K562 (cell line): Measurements from ENCODE around the gene EFR3B. TPM values are rescaled to one million over a fixed set of nuclear protein-coding genes. Genes with fewer than 3 reads are reported as not detected.

ENCODE experiments used
- ATAC-seq: fragments of 200-7000 bp; cut with Tn5 transposase; 3 replicates; pipeline ENCODE4 v1.9.1; 2020; ENCODE audit warnings: moderate library complexity
- BruUV-seq: library from RNA; stranded (reverse); fragments of 400-500 nt; replicated peaks from 2 replicates; lab custom pipeline; 2021; lab: Mats Ljungman, UMichigan
- CTCF ChIA-PET: fragments of 300-600 bp; formaldehyde crosslinking; extraction: SDS; loops from one replicate; lab custom pipeline; 2021; ENCODE audit warnings: low intra/inter-chr PET ratio; lab: Yijun Ruan, JAX
- POLR2A ChIA-PET: fragments of 300-600, 350-650 bp; sonication (Branson Sonifier 250); formaldehyde crosslinking; extraction: SDS; loops from one replicate; lab custom pipeline; 2021; ENCODE audit warnings: antibody characterized with exemption, inconsistent platforms; lab: Yijun Ruan, JAX
- DNase-seq, 4 experiments: peaks; one replicate each; pipeline versions ENCODE4 v3.0.0 to v3.0.0-alpha.2; 2011 to 2018; ENCODE audit warnings: low spot score in 3 of 4, mixed read lengths in 3 of 4; ENCODE audit errors: extremely low read depth in 1 of 4
- FAIRE-seq: peaks from 2 replicates; lab custom pipeline; 2011; peaks lifted over from hg19 to GRCh38; lab: Jason Lieb, UNC
- H2AFZ ChIP-seq: 2 replicates; pipeline ENCODE4 v1.6.0; 2011; ENCODE audit warnings: low read depth, low read length, control low read depth, inconsistent platforms
- H3K27ac ChIP-seq: fragments of 200-600 bp; 3 replicates; pipeline ENCODE4 v1.8.0; 2011; ENCODE audit warnings: low read depth, mild to moderate bottlenecking, control low read depth, inconsistent platforms, low read length, moderate library complexity, mixed read lengths; ENCODE audit errors: extremely low read depth
- H3K27me3 ChIP-seq, 2 experiments: fragments of 300-600 bp in 1 of 2; 2 replicates in 1 of 2; 3 replicates in 1 of 2; pipeline versions ENCODE4 v1.6.0 to v1.8.0; 2011; ENCODE audit warnings: inconsistent platforms in 2 of 2, low read length in 2 of 2, mild to moderate bottlenecking in 1 of 2, mixed read lengths in 1 of 2, moderate library complexity in 1 of 2; ENCODE audit not compliant: control insufficient read depth in 2 of 2, insufficient read depth in 2 of 2
- H3K36me3 ChIP-seq: fragments of 300-600 bp; 3 replicates; pipeline ENCODE4 v1.8.0; 2011; ENCODE audit warnings: mild to moderate bottlenecking, low read length, inconsistent platforms; ENCODE audit not compliant: control insufficient read depth, insufficient read depth
- H3K4me1 ChIP-seq, 2 experiments: fragments of 200-600 bp in 1 of 2; replicated peaks in 1 of 2; 2 replicates in 1 of 2; 3 replicates in 1 of 2; pipeline versions ENCODE4 v1.5.1 to v1.8.0; 2011; ENCODE audit warnings: inconsistent platforms in 2 of 2, low read length in 2 of 2, mild to moderate bottlenecking in 1 of 2, mixed read lengths in 1 of 2, moderate library complexity in 1 of 2; ENCODE audit not compliant: control insufficient read depth in 2 of 2, insufficient read depth in 2 of 2
- H3K4me2 ChIP-seq: 2 replicates; pipeline ENCODE4 v1.6.1; 2011; ENCODE audit warnings: low read length, control low read depth, inconsistent platforms, mixed read lengths; ENCODE audit not compliant: insufficient read depth
- H3K4me3 ChIP-seq: fragments of 200-600 bp; sonication (generic), shearing (Covaris generic); 2 replicates; pipeline ENCODE4 v1.5.1; 2016; ENCODE audit warnings: control low read depth, inconsistent platforms
- H3K79me2 ChIP-seq: fragments of 200-600 bp; 3 replicates; pipeline ENCODE4 v1.8.0; 2011; ENCODE audit warnings: low read length, inconsistent platforms; ENCODE audit not compliant: control insufficient read depth, insufficient read depth
- H3K9ac ChIP-seq, 2 experiments: 2 replicates each; pipeline versions ENCODE4 v1.6.0 to v1.6.1; 2011; ENCODE audit warnings: low read depth in 2 of 2, low read length in 2 of 2, control low read depth in 1 of 2, inconsistent platforms in 1 of 2, mild to moderate bottlenecking in 1 of 2, mixed read lengths in 1 of 2; ENCODE audit not compliant: insufficient read depth in 1 of 2
- H3K9me1 ChIP-seq: one replicate; pipeline ENCODE4 v1.6.0; 2011; ENCODE audit warnings: inconsistent platforms, mild to moderate bottlenecking, low read length, moderate library complexity; ENCODE audit not compliant: control insufficient read depth, insufficient read depth
- H3K9me3 ChIP-seq: replicated peaks from 2 replicates; pipeline ENCODE4 v1.5.1; 2011; ENCODE audit warnings: low read depth, low read length, inconsistent platforms; ENCODE audit not compliant: control insufficient read depth, insufficient read depth
- H4K20me1 ChIP-seq: replicated peaks from 2 replicates; pipeline ENCODE4 v1.6.1; 2011; ENCODE audit warnings: low read length, inconsistent platforms, mixed read lengths; ENCODE audit not compliant: control insufficient read depth, insufficient read depth
- FUS ChIP-seq: fragments of 200-400 bp; formaldehyde crosslinking; optimal IDR thresholded peaks from 2 replicates; pipeline ENCODE3; 2017; ENCODE audit warnings: low read depth, low read length
- HDAC3 ChIP-seq: fragments of 450-650 bp; IDR thresholded peaks from 2 replicates; pipeline ENCODE4 v1.6.1; 2018; ENCODE audit warnings: borderline replicate concordance, mild to moderate bottlenecking, moderate library complexity; ENCODE audit not compliant: partially characterized antibody
- KAT7 ChIP-seq: sonication (generic); formaldehyde crosslinking; IDR thresholded peaks from 2 replicates; pipeline ENCODE4 v1.8.0; 2022; ENCODE audit warnings: missing genetic modification reagents, mild to moderate bottlenecking, borderline replicate concordance
- RAD51 ChIP-seq: fragments of 450-650 bp; IDR thresholded peaks from 2 replicates; pipeline ENCODE4 v1.7.1; 2016; ENCODE audit warnings: low read depth, mild to moderate bottlenecking, borderline replicate concordance
- TFE3 ChIP-seq: fragments of 450-650 bp; formaldehyde crosslinking; IDR thresholded peaks from 2 replicates; pipeline ENCODE4 v1.4.0; 2020; ENCODE audit warnings: mild to moderate bottlenecking, mixed read lengths
- USF2 ChIP-seq: sonication (generic); formaldehyde crosslinking; IDR thresholded peaks from 2 replicates; pipeline ENCODE4 v1.5.0; 2020; ENCODE audit warnings: missing genetic modification reagents
- ZNF140 ChIP-seq: fragments of 250-450 bp; sonication (Bioruptor Pico); IDR thresholded peaks from 2 replicates; pipeline ENCODE4 v1.8.0; 2021; ENCODE audit warnings: moderate library complexity, mild to moderate bottlenecking, inconsistent platforms
- WGBS: fragments of 100-300 bp; shearing (Covaris generic); methylation state at CpG from one replicate; pipeline ENCODE4 v1.1.6; 2016; ENCODE audit warnings: low coverage, mixed read lengths; ENCODE audit not compliant: insufficient coverage; ENCODE audit errors: missing lambda C conversion rate; 5-methylcytosine and 5-hydroxymethylcytosine counted together
- in situ Hi-C: fragments of 300-500 bp; cut with MboI; formaldehyde crosslinking; loops from 4 replicates; pipeline ENCODE4 v1.15.0; 2018; ENCODE audit warnings: inconsistent platforms, mixed read lengths
- intact Hi-C: fragments of 100-400 bp; cut with micrococcal nuclease; formaldehyde crosslinking; loops from 2 replicates; pipeline ENCODE4 v1.14.2; 2022
- polyA plus RNA-seq, 8 experiments: library from polyadenylated mRNA; depleted of rRNA in 4 of 8; stranded (reverse) in 5 of 8; unstranded in 3 of 8; fragments of >200 nt; fragmentation: Nextera tagmentation in 2 of 8; fragmentation: Illumina TruSeq in 1 of 8; extraction: Ambion mirVana in 2 of 8; extraction: Trizol in 1 of 8; gene quantifications; 2 replicates each; pipeline versions ENCODE4 v1.2.1 to v1.2.3, GENCODE V29; 2011 to 2014; ENCODE audit warnings: inconsistent platforms in 1 of 8, missing spikeins in 1 of 8
- total RNA-seq, 7 experiments: library from RNA; depleted of rRNA in 6 of 7; stranded (reverse); fragments of >200 nt in 6 of 7; fragmentation: Illumina TruSeq in 2 of 7; extraction: Trizol in 2 of 7; gene quantifications; 2 replicates each; pipeline versions ENCODE4 v1.2.1 to v1.2.3, GENCODE V29; 2011 to 2021; ENCODE audit warnings: low replicate concordance in 1 of 7

EFR3B gene
- total and polyA plus RNA-seq, 9 of the 15 experiments (the other 6 are each of a cell fraction or from before 2014, with no cell fraction given): not detected

DNA sequence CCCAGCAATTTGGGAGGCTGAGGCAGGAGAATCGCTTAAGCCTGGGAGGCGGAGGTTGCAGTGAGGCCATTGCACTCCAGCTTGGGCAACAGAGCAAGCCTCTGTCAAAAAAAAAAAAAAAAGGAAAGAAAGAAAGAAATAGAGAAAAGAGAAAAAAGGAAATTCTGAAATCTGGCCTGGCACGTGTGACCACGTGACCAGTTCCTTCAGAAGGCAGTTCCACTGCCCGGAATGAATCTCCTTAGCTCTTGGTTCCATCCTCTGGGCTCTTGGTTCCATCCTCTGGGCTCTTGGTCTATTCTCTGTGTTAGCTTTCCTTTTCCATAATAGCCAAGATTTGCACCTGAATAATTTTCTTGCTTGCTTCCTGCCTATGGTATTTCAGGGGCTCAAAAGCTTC lies 131.8 kb downstream of the EFR3B start:
- ChIA-PET CTCF (no interaction called here), POLR2A (interaction anchor here (0.7 kb wide), 1 partner anchor 71 kb away, joined by 3 read pairs; no protein-coding TSS in a partner anchor)
- H3K4me2 ChIP-seq: no peak overlapping the region
- no peaks in the 10 kb centered on the region for H3K4me1 ChIP-seq
- no peak overlapping the region for H2AFZ ChIP-seq
- H3K9me3 ChIP-seq: no peaks in the 10 kb centered on the region
- peaks cover 20 to 50% of the 10 kb centered on the region in 2 experiments for H3K27me3 ChIP-seq
- FAIRE-seq (no peak), DNase-seq (no peak), ATAC-seq (no peak)
- H3K27ac ChIP-seq: no peak overlapping the region
- in situ Hi-C loops (no loop called here), intact Hi-C loops (no loop called here)
- no peaks in the 10 kb centered on the region for H3K9me1 ChIP-seq
- no TSS peak for BruUV-seq
- no peaks in the 10 kb centered on the region for H3K36me3 ChIP-seq
- no peaks in the 10 kb centered on the region for H3K79me2 ChIP-seq
- WGBS: 2% methylated on average over 4 of the region's 5 CpGs
- no peak for TF ChIP-seq FUS
- TF ChIP-seq HDAC3: no peak
- TF ChIP-seq KAT7 (CRISPR knock-in tag): no peak
- TF ChIP-seq USF2 (CRISPR knock-in tag): peak; percentile 33; the same call in 1 of the 2 replicates
- TF ChIP-seq TFE3 (CRISPR knock-in tag): peak; percentile 74
- no peak for TF ChIP-seq ZNF140 (CRISPR knock-in tag)
- peak; percentile 80; the same call in 1 of the 2 replicates for TF ChIP-seq RAD51
- H4K20me1 ChIP-seq: peaks cover 4% of the 10 kb centered on the region; the same call in 1 of the 2 replicates
- no peak overlapping the region for H3K4me3 ChIP-seq
- H3K9ac ChIP-seq: no peak overlapping the region
